GM23338 (cell line): ENCODE results near the gene TASOR. TPM values are rescaled to one million over a fixed set of nuclear protein-coding genes. Genes with fewer than 3 reads are reported as not detected.

Source experiments
- ATAC-seq: fragments of 200-7000 bp; cut with Tn5 transposase; 3 replicates; pipeline ENCODE4 v1.9.1; 2020
- DNase-seq: peaks from one replicate; pipeline ENCODE4 v3.0.0-alpha.2; 2015; ENCODE audit warnings: low spot score
- H2AFZ ChIP-seq: fragments of 200-600 bp; sonication (generic); 2 replicates; pipeline ENCODE4 v1.8.0; 2016; ENCODE audit warnings: antibody characterized with exemption, mild to moderate bottlenecking, moderate library complexity
- H3F3A ChIP-seq: fragments of 200-600 bp; sonication (generic); replicated peaks from 2 replicates; pipeline ENCODE4 v1.8.0; 2017; ENCODE audit warnings: antibody characterized with exemption, mixed run types, low read depth
- H3K27ac ChIP-seq: fragments of 200-600 bp; sonication (generic); 2 replicates; pipeline ENCODE4 v1.6.1; 2016; ENCODE audit warnings: low read depth
- H3K27me3 ChIP-seq: fragments of 200-600 bp; sonication (generic); 2 replicates; pipeline ENCODE4 v1.8.0; 2016; ENCODE audit warnings: mild to moderate bottlenecking, mixed run types, moderate library complexity; ENCODE audit not compliant: insufficient read depth
- H3K36me3 ChIP-seq: fragments of 200-600 bp; sonication (generic); 2 replicates; pipeline ENCODE4 v1.8.0; 2016; ENCODE audit warnings: mild to moderate bottlenecking; ENCODE audit not compliant: insufficient read depth
- H3K4me1 ChIP-seq: fragments of 200-600 bp; sonication (generic); 2 replicates; pipeline ENCODE4 v1.8.0; 2016; ENCODE audit warnings: mild to moderate bottlenecking, moderate library complexity; ENCODE audit not compliant: insufficient read depth
- H3K4me2 ChIP-seq: fragments of 200-600 bp; sonication (generic); 2 replicates; pipeline ENCODE4 v1.7.1; 2017; ENCODE audit warnings: mixed run types
- H3K4me3 ChIP-seq: fragments of 200-600 bp; sonication (generic); 2 replicates; pipeline ENCODE4 v1.6.1; 2016; ENCODE audit warnings: mixed run types
- H3K79me2 ChIP-seq: fragments of 200-600 bp; sonication (generic); replicated peaks from 2 replicates; pipeline ENCODE4 v1.8.0; 2017; ENCODE audit warnings: mild to moderate bottlenecking; ENCODE audit not compliant: insufficient read depth
- H3K9me2 ChIP-seq: fragments of 200-600 bp; sonication (generic); 2 replicates; pipeline ENCODE4 v1.8.0; 2017; ENCODE audit not compliant: insufficient read depth
- H4K20me1 ChIP-seq: fragments of 200-600 bp; sonication (generic); replicated peaks from 2 replicates; pipeline ENCODE4 v1.8.0; 2017; ENCODE audit warnings: mild to moderate bottlenecking; ENCODE audit not compliant: insufficient read depth
- H3K27ac Mint-ChIP-seq: 2 replicates; pipeline ENCODE4 v1.8.0; 2020; ENCODE audit warnings: inconsistent platforms, mild to moderate bottlenecking, moderate library complexity, mixed read lengths
- H3K27me3 Mint-ChIP-seq: 3 replicates; pipeline ENCODE4 v1.8.0; 2022; ENCODE audit warnings: low read depth, mild to moderate bottlenecking, moderate library complexity, mixed read lengths, inconsistent platforms; ENCODE audit not compliant: insufficient read depth, poor library complexity
- H3K36me3 Mint-ChIP-seq: 3 replicates; pipeline ENCODE4 v1.8.0; 2021; ENCODE audit warnings: low read depth, mild to moderate bottlenecking, inconsistent platforms, moderate library complexity, mixed read lengths
- H3K4me1 Mint-ChIP-seq: 3 replicates; pipeline ENCODE4 v1.8.0; 2020; ENCODE audit warnings: mild to moderate bottlenecking, inconsistent platforms, mixed read lengths
- H3K4me3 Mint-ChIP-seq: 3 replicates; pipeline ENCODE4 v1.8.0; 2021; ENCODE audit warnings: moderate library complexity, mild to moderate bottlenecking, inconsistent platforms, mixed read lengths
- H3K9me3 Mint-ChIP-seq: 3 replicates; pipeline ENCODE4 v1.8.0; 2020; ENCODE audit warnings: moderate library complexity, mild to moderate bottlenecking, inconsistent platforms, mixed read lengths
- CTCF ChIP-seq, 2 experiments: fragments of 200-600 bp in 1 of 2; sonication (generic) in 1 of 2; conservative IDR thresholded peaks; 2 replicates each; pipeline versions ENCODE4 v1.5.1 to v1.6.1; 2016 to 2017; ENCODE audit warnings: antibody characterized with exemption in 2 of 2, low read depth in 2 of 2, mild to moderate bottlenecking in 2 of 2, moderate library complexity in 1 of 2
- NANOG ChIP-seq: IDR thresholded peaks from 2 replicates; pipeline ENCODE4 v1.6.1; 2016; ENCODE audit warnings: antibody characterized with exemption, borderline replicate concordance
- polyA plus RNA-seq: library from polyadenylated mRNA; unstranded; fragments of >200 nt; fragmentation: Nextera tagmentation; extraction: Ambion mirVana; gene quantifications from 2 replicates; pipeline ENCODE4 v1.2.1, GENCODE V29; 2016
- total RNA-seq: library from RNA; depleted of rRNA; stranded (reverse); fragments of >200 nt; shearing (Covaris generic); gene quantifications from 2 replicates; pipeline ENCODE4 v1.2.3, GENCODE V29; 2014
- TF ChIP-seq, protein P1 (sequence below): fragments of 250-450 bp; sonication (Bioruptor Pico); IDR thresholded peaks from 2 replicates; pipeline ENCODE4 v1.5.0; 2020; ENCODE audit warnings: mild to moderate bottlenecking, moderate library complexity

Gene TASOR
- total and polyA plus RNA-seq, 2 experiments from 2014 or later = 14.7 to 53.6 TPM

DNA sequence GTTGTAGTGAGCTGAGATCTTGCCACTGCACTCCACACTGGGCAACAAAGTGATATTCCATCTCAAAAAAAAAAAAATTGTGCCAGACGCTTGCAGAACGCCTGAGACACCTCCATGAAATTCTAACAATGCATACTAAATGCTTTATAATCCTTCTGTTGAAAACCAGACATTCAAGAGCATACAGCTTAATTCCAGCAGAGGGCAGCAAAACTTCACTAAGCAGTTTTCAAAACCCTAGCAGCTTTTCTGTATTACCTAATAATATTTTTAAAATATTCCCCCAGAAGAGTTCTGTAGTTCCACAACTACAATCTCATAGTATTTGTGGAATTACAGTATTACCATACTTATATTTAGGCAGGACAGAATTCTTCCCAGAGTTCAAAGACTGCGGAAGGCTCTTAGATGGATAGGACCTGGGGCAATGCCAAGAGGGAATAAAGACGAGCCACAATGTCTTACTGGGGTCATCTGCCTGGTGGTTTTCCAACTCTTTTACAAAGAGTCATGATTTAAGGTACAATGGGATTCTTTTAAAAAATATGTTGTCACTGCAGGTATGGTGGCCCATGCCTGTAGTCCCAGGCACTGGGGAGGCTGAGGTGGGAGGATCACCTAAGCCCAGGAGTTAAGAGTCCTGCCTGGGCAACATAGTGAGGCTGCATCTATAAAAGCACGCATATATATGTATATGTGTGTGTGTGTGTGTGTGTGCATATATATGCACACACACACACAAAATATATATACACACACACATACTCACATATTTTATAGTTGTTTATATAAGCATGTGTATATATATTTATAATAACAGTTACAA, 19.6 kb upstream of the TASOR start:
- TF ChIP-seq CTCF (conservative IDR thresholded peaks at IDR 0.05; ENCODE audit: low read depth in 2 of 2) (peak; percentile 73 to 98), NANOG (no peak)
- TF ChIP-seq, protein P1, sequence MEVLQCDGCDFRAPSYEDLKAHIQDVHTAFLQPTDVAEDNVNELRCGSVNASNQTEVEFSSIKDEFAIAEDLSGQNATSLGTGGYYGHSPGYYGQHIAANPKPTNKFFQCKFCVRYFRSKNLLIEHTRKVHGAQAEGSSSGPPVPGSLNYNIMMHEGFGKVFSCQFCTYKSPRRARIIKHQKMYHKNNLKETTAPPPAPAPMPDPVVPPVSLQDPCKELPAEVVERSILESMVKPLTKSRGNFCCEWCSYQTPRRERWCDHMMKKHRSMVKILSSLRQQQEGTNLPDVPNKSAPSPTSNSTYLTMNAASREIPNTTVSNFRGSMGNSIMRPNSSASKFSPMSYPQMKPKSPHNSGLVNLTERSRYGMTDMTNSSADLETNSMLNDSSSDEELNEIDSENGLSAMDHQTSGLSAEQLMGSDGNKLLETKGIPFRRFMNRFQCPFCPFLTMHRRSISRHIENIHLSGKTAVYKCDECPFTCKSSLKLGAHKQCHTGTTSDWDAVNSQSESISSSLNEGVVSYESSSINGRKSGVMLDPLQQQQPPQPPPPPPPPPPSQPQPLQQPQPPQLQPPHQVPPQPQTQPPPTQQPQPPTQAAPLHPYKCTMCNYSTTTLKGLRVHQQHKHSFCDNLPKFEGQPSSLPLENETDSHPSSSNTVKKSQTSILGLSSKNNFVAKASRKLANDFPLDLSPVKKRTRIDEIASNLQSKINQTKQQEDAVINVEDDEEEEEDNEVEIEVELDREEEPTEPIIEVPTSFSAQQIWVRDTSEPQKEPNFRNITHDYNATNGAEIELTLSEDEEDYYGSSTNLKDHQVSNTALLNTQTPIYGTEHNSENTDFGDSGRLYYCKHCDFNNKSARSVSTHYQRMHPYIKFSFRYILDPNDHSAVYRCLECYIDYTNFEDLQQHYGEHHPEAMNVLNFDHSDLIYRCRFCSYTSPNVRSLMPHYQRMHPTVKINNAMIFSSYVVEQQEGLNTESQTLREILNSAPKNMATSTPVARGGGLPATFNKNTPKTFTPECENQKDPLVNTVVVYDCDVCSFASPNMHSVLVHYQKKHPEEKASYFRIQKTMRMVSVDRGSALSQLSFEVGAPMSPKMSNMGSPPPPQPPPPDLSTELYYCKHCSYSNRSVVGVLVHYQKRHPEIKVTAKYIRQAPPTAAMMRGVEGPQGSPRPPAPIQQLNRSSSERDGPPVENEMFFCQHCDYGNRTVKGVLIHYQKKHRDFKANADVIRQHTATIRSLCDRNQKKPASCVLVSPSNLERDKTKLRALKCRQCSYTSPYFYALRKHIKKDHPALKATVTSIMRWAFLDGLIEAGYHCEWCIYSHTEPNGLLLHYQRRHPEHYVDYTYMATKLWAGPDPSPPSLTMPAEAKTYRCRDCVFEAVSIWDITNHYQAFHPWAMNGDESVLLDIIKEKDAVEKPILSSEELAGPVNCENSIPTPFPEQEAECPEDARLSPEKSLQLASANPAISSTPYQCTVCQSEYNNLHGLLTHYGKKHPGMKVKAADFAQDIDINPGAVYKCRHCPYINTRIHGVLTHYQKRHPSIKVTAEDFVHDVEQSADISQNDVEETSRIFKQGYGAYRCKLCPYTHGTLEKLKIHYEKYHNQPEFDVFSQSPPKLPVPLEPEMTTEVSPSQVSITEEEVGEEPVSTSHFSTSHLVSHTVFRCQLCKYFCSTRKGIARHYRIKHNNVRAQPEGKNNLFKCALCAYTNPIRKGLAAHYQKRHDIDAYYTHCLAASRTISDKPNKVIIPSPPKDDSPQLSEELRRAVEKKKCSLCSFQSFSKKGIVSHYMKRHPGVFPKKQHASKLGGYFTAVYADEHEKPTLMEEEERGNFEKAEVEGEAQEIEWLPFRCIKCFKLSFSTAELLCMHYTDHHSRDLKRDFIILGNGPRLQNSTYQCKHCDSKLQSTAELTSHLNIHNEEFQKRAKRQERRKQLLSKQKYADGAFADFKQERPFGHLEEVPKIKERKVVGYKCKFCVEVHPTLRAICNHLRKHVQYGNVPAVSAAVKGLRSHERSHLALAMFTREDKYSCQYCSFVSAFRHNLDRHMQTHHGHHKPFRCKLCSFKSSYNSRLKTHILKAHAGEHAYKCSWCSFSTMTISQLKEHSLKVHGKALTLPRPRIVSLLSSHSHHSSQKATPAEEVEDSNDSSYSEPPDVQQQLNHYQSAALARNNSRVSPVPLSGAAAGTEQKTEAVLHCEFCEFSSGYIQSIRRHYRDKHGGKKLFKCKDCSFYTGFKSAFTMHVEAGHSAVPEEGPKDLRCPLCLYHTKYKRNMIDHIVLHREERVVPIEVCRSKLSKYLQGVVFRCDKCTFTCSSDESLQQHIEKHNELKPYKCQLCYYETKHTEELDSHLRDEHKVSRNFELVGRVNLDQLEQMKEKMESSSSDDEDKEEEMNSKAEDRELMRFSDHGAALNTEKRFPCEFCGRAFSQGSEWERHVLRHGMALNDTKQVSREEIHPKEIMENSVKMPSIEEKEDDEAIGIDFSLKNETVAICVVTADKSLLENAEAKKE (CRISPR knock-in tag) = no peak
- Mint-ChIP-seq H3K4me1 (peaks cover 6% of the 10 kb centered on the region; the same call in 2 of the 3 replicates), H3K27ac (no peak overlapping the region), H3K36me3 (no peaks in the 10 kb centered on the region), H3K4me3 (no peak overlapping the region), H3K27me3 (peaks cover 6% of the 10 kb centered on the region), H3K9me3 (no peaks in the 10 kb centered on the region; the same call in 2 of the 3 replicates)
- Histone ChIP-seq H3K79me2 (no peaks in the 10 kb centered on the region), H3K27ac (no peak overlapping the region), H3K4me3 (no peak overlapping the region), H3K4me1 (no peaks in the 10 kb centered on the region), H3K9me2 (no peaks in the 10 kb centered on the region), H3K36me3 (no peaks in the 10 kb centered on the region), H3K27me3 (no peaks in the 10 kb centered on the region), H4K20me1 (no peaks in the 10 kb centered on the region), H2AFZ (no peak overlapping the region), H3F3A (no peaks in the 10 kb centered on the region), H3K4me2 (no peak overlapping the region)
- ATAC-seq = peak; percentile 47; the same call in 2 of the 3 replicates
- peak; percentile 82 for DNase-seq
